H1 (cell line): ENCODE results near the gene SLC8A1. TPM values are rescaled to one million over a fixed set of nuclear protein-coding genes. Genes with fewer than 3 reads are reported as not detected.

Experiments used
- FOSL1 ChIP-seq: IDR thresholded peaks from 2 replicates; pipeline ENCODE4 v1.6.1; 2011; ENCODE audit warnings: mild to moderate bottlenecking, low read depth, low read length, moderate library complexity; ENCODE audit not compliant: insufficient read depth
- HDAC2 ChIP-seq, 2 experiments: fragments of 300-600 bp in 1 of 2; sonication (generic) in 1 of 2; IDR thresholded peaks; 2 replicates each; pipeline ENCODE4 v1.6.1; 2011 to 2012; ENCODE audit warnings: low read depth in 2 of 2, low read length in 2 of 2, mild to moderate bottlenecking in 2 of 2, moderate library complexity in 2 of 2, borderline replicate concordance in 1 of 2, inconsistent platforms in 1 of 2
- polyA plus RNA-seq, 7 experiments: library from polyadenylated mRNA; depleted of rRNA in 3 of 7; stranded (reverse) in 5 of 7; unstranded in 2 of 7; fragments of >200 nt in 5 of 7; fragments of 200-250 nt in 2 of 7; gene quantifications; 1 replicate in 5 of 7; 2 replicates in 1 of 7; 4 replicates in 1 of 7; pipeline versions ENCODE4 v1.2.1 to v1.2.3, GENCODE V29; 2011 to 2013; ENCODE audit warnings: missing spikeins in 2 of 7, mixed read lengths in 2 of 7
- total RNA-seq: library from RNA; stranded (reverse); fragmentation: NEBNext Ultra II Directional; extraction: Animal tissue kit (Norgen Biotek cat#: 25700); gene quantifications from 2 replicates; pipeline ENCODE4 v1.2.1, GENCODE V29; 2021
- TF ChIP-seq, protein P1 (sequence below): fragments of 300-600 bp; sonication (generic); IDR thresholded peaks from 2 replicates; pipeline ENCODE4 v1.7.1; 2012; ENCODE audit warnings: low read length, moderate library complexity, mild to moderate bottlenecking, inconsistent platforms; ENCODE audit not compliant: insufficient replicate concordance

The SLC8A1 gene
- total and polyA plus RNA-seq, 2 of the 8 experiments (the other 6 are each of a cell fraction or from before 2014, with no cell fraction given), result 0.68 to 3.6 TPM

DNA sequence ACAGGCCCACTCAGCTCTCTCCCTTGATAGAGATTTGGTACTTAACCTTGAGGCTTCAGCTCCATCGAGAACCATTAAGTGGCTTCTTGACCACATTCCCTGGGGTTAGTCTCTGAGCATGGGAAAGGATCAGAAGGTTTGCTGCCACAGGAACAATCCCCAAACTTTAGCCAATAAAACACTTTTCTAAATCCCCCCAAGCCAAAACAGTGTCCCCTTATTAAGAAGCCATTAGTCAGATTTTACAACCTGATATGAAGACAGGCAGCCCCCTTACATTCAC lies 37.7 kb upstream of the SLC8A1 start (continued):
- TF ChIP-seq, protein P1, sequence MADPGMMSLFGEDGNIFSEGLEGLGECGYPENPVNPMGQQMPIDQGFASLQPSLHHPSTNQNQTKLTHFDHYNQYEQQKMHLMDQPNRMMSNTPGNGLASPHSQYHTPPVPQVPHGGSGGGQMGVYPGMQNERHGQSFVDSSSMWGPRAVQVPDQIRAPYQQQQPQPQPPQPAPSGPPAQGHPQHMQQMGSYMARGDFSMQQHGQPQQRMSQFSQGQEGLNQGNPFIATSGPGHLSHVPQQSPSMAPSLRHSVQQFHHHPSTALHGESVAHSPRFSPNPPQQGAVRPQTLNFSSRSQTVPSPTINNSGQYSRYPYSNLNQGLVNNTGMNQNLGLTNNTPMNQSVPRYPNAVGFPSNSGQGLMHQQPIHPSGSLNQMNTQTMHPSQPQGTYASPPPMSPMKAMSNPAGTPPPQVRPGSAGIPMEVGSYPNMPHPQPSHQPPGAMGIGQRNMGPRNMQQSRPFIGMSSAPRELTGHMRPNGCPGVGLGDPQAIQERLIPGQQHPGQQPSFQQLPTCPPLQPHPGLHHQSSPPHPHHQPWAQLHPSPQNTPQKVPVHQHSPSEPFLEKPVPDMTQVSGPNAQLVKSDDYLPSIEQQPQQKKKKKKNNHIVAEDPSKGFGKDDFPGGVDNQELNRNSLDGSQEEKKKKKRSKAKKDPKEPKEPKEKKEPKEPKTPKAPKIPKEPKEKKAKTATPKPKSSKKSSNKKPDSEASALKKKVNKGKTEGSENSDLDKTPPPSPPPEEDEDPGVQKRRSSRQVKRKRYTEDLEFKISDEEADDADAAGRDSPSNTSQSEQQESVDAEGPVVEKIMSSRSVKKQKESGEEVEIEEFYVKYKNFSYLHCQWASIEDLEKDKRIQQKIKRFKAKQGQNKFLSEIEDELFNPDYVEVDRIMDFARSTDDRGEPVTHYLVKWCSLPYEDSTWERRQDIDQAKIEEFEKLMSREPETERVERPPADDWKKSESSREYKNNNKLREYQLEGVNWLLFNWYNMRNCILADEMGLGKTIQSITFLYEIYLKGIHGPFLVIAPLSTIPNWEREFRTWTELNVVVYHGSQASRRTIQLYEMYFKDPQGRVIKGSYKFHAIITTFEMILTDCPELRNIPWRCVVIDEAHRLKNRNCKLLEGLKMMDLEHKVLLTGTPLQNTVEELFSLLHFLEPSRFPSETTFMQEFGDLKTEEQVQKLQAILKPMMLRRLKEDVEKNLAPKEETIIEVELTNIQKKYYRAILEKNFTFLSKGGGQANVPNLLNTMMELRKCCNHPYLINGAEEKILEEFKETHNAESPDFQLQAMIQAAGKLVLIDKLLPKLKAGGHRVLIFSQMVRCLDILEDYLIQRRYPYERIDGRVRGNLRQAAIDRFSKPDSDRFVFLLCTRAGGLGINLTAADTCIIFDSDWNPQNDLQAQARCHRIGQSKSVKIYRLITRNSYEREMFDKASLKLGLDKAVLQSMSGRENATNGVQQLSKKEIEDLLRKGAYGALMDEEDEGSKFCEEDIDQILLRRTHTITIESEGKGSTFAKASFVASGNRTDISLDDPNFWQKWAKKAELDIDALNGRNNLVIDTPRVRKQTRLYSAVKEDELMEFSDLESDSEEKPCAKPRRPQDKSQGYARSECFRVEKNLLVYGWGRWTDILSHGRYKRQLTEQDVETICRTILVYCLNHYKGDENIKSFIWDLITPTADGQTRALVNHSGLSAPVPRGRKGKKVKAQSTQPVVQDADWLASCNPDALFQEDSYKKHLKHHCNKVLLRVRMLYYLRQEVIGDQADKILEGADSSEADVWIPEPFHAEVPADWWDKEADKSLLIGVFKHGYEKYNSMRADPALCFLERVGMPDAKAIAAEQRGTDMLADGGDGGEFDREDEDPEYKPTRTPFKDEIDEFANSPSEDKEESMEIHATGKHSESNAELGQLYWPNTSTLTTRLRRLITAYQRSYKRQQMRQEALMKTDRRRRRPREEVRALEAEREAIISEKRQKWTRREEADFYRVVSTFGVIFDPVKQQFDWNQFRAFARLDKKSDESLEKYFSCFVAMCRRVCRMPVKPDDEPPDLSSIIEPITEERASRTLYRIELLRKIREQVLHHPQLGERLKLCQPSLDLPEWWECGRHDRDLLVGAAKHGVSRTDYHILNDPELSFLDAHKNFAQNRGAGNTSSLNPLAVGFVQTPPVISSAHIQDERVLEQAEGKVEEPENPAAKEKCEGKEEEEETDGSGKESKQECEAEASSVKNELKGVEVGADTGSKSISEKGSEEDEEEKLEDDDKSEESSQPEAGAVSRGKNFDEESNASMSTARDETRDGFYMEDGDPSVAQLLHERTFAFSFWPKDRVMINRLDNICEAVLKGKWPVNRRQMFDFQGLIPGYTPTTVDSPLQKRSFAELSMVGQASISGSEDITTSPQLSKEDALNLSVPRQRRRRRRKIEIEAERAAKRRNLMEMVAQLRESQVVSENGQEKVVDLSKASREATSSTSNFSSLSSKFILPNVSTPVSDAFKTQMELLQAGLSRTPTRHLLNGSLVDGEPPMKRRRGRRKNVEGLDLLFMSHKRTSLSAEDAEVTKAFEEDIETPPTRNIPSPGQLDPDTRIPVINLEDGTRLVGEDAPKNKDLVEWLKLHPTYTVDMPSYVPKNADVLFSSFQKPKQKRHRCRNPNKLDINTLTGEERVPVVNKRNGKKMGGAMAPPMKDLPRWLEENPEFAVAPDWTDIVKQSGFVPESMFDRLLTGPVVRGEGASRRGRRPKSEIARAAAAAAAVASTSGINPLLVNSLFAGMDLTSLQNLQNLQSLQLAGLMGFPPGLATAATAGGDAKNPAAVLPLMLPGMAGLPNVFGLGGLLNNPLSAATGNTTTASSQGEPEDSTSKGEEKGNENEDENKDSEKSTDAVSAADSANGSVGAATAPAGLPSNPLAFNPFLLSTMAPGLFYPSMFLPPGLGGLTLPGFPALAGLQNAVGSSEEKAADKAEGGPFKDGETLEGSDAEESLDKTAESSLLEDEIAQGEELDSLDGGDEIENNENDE, result no peak
- TF ChIP-seq FOSL1 (no peak), HDAC2 (IDR thresholded peaks at IDR 0.05; ENCODE audit: borderline replicate concordance in 1 of 2, low read depth in 2 of 2, low read length in 2 of 2) (no peak)
- TF ChIP-seq, all 59 proteins: peak for 0
